HEK293T (cell line): Measurements from ENCODE around the gene CCDC70.

ENCODE experiments used
- ARNT ChIP-seq: fragments of 450-650 bp; IDR thresholded peaks from 2 replicates; pipeline ENCODE4 v1.6.1; 2017; ENCODE audit warnings: mild to moderate bottlenecking
- BHLHE40 ChIP-seq: fragments of 450-650 bp; IDR thresholded peaks from 2 replicates; pipeline ENCODE4 v1.6.1; 2016; ENCODE audit warnings: mild to moderate bottlenecking, moderate library complexity, borderline replicate concordance
- CTBP1 ChIP-seq: fragments of 450-650 bp; IDR thresholded peaks from 2 replicates; pipeline ENCODE4 v1.6.1; 2016; ENCODE audit warnings: borderline replicate concordance
- ELF4 ChIP-seq: fragments of 450-650 bp; IDR thresholded peaks from 2 replicates; pipeline ENCODE4 v1.6.1; 2017; ENCODE audit warnings: antibody characterized with exemption
- FOXA1 ChIP-seq: fragments of 450-650 bp; IDR thresholded peaks from 2 replicates; pipeline ENCODE4 v1.6.1; 2016; ENCODE audit warnings: mild to moderate bottlenecking
- FOXK2 ChIP-seq: fragments of 450-650 bp; IDR thresholded peaks from 2 replicates; pipeline ENCODE4 v1.6.1; 2016; ENCODE audit warnings: mild to moderate bottlenecking
- FOXM1 ChIP-seq: fragments of 450-650 bp; IDR thresholded peaks from 2 replicates; pipeline ENCODE4 v1.6.1; 2017; ENCODE audit warnings: mild to moderate bottlenecking, borderline replicate concordance
- PKNOX1 ChIP-seq: fragments of 450-650 bp; IDR thresholded peaks from 2 replicates; pipeline ENCODE4 v1.6.1; 2016
- SP1 ChIP-seq: fragments of 450-650 bp; IDR thresholded peaks from 2 replicates; pipeline ENCODE4 v1.6.1; 2017
- SUZ12 ChIP-seq: fragments of 450-650 bp; IDR thresholded peaks from 2 replicates; pipeline ENCODE4 v1.6.1; 2016; ENCODE audit warnings: mild to moderate bottlenecking
- TARDBP ChIP-seq: fragments of 450-650 bp; IDR thresholded peaks from 2 replicates; pipeline ENCODE4 v1.6.1; 2016
- ZNF384 ChIP-seq: fragments of 450-650 bp; IDR thresholded peaks from 2 replicates; pipeline ENCODE4 v1.6.1; 2016

GRCh38 chr13:51823863-51824262, 37.9 kb upstream of the CCDC70 start:
- no peak for TF ChIP-seq BHLHE40
- TF ChIP-seq FOXM1, result no peak
- TF ChIP-seq FOXA1, result no peak
- TF ChIP-seq TARDBP, result no peak
- TF ChIP-seq SUZ12, result no peak
- no peak for TF ChIP-seq ZNF384
- no peak for TF ChIP-seq ARNT
- TF ChIP-seq SP1, result no peak
- TF ChIP-seq ELF4, result no peak
- TF ChIP-seq PKNOX1, result no peak
- no peak for TF ChIP-seq CTBP1
- no peak for TF ChIP-seq FOXK2
